Measurements from ENCODE around the gene ANKRD28.

The ANKRD28 gene

GRCh38 chr3:15726043-15726442 lies 71.7 kb downstream of the ANKRD28 start:
- no peak overlapping the region for H3K4me3 ChIP-seq (ENCODE audit: low read depth, low read length)

- no peak overlapping the region for H3K4me3 ChIP-seq (ENCODE audit: low read depth, low read length)
Observed at GRCh38 chr3:15724446-15724845, 73.3 kb downstream of the ANKRD28 start.

- H3K4me3 ChIP-seq (ENCODE audit: low read depth, low read length) = no peak overlapping the region
Observed at GRCh38 chr3:15723624-15723884, 74.2 kb downstream of the ANKRD28 start.

- no peak overlapping the region for H3K4me3 ChIP-seq (ENCODE audit: low read depth, low read length)
Observed at GRCh38 chr3:15722877-15723623, 74.7 kb downstream of the ANKRD28 start.

- H3K4me3 ChIP-seq (ENCODE audit: low read depth, low read length) = no peak overlapping the region
Observed at GRCh38 chr3:15716178-15716577, 81.6 kb downstream of the ANKRD28 start.

GRCh38 chr3:15714448-15714847 lies 83.3 kb downstream of the ANKRD28 start:
- no peak overlapping the region for H3K4me3 ChIP-seq (ENCODE audit: low read depth, low read length)

- H3K4me3 ChIP-seq (ENCODE audit: low read depth, low read length) = no peak overlapping the region
Observed at GRCh38 chr3:15713364-15713763, 84.4 kb downstream of the ANKRD28 start.

GRCh38 chr3:15711281-15711680 lies 86.5 kb downstream of the ANKRD28 start:
- no peak overlapping the region for H3K4me3 ChIP-seq (ENCODE audit: low read depth, low read length)

- H3K4me3 ChIP-seq (ENCODE audit: low read depth, low read length) = no peak overlapping the region
Observed at GRCh38 chr3:15708882-15709677, 88.7 kb downstream of the ANKRD28 start.

- no peak overlapping the region for H3K4me3 ChIP-seq (ENCODE audit: low read depth, low read length)
Observed at GRCh38 chr3:15707779-15708178, 90.0 kb downstream of the ANKRD28 start.

GRCh38 chr3:15703346-15703745 lies 94.4 kb downstream of the ANKRD28 start:
- H3K4me3 ChIP-seq (ENCODE audit: low read depth, low read length) = no peak overlapping the region

GRCh38 chr3:15694628-15695027 lies 103.2 kb downstream of the ANKRD28 start:
- H3K4me3 ChIP-seq (ENCODE audit: low read depth, low read length) = no peak overlapping the region

- H3K4me3 ChIP-seq (ENCODE audit: low read depth, low read length) = no peak overlapping the region
Observed at GRCh38 chr3:15693355-15693754, 104.4 kb downstream of the ANKRD28 start.

- H3K4me3 ChIP-seq (ENCODE audit: low read depth, low read length) = no peak overlapping the region
Observed at GRCh38 chr3:15690748-15691147, 107.0 kb downstream of the ANKRD28 start.

GRCh38 chr3:15690230-15690629 lies 107.5 kb downstream of the ANKRD28 start:
- H3K4me3 ChIP-seq (ENCODE audit: low read depth, low read length) = no peak overlapping the region

GRCh38 chr3:15685927-15686326 lies 111.9 kb downstream of the ANKRD28 start:
- H3K4me3 ChIP-seq (ENCODE audit: low read depth, low read length) = no peak overlapping the region

GRCh38 chr3:15683253-15683652 lies 114.5 kb downstream of the ANKRD28 start:
- H3K4me3 ChIP-seq (ENCODE audit: low read depth, low read length) = no peak overlapping the region

- no peak overlapping the region for H3K4me3 ChIP-seq (ENCODE audit: low read depth, low read length)
Observed at GRCh38 chr3:15682561-15683185, 115.1 kb downstream of the ANKRD28 start.

GRCh38 chr3:15681668-15682067 lies 116.1 kb downstream of the ANKRD28 start:
- no peak overlapping the region for H3K4me3 ChIP-seq (ENCODE audit: low read depth, low read length)

GRCh38 chr3:15679306-15679705 lies 118.5 kb downstream of the ANKRD28 start:
- H3K4me3 ChIP-seq (ENCODE audit: low read depth, low read length) = no peak overlapping the region

- H3K4me3 ChIP-seq (ENCODE audit: low read depth, low read length) = no peak overlapping the region
Observed at GRCh38 chr3:15676259-15676658, 121.5 kb downstream of the ANKRD28 start.

- no peak overlapping the region for H3K4me3 ChIP-seq (ENCODE audit: low read depth, low read length)
Observed at GRCh38 chr3:15673536-15673935, 124.2 kb downstream of the ANKRD28 start.
